ENCODE results near the gene ZDHHC1. TPM values are rescaled to one million over a fixed set of nuclear protein-coding genes. Genes with fewer than 3 reads are reported as not detected.

The ZDHHC1 gene
- polyA plus RNA-seq, 3 donors, result 3.3 to 14.2 (median 6.0) TPM

DNA sequence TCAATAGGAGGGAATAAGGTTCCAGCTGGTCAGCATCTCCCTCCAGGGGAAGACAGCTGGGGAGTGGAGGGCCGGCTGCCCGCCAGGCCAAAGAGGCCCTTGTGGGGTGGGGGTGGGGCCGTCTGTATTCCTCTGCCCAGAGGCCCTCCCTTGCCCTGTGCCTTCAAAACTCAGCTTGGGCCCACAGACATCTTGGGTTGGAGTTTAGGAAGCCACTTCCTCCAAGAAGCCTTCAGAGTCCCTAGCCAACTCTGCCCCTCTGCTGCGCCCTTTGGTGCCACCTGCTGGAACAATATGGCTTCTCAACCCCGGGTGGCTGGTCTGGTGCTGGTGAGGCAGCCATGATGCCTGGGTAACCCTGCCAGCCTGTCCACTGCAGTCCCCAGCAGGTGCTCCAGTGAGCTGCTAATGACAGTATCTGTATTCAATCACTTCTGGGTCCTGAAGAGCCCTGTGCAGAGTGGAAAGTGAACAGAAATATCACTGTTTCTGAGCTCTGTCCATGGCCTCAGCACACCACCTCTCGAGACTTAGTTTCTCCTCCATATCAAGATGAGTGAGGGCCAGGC is 31.3 kb upstream of the ZDHHC1 start:
- Mint-ChIP-seq H3K27ac (peak overlapping the region in 5 of 7 donors; percentile 22 to 60 (median 55)), H3K4me1 (peaks cover 4% of the 10 kb centered on the region), H3K36me3 (peaks cover 60 to 97% of the 10 kb centered on the region in 2 donors), H3K27me3 (ENCODE audit: low read depth in 3 of 3) (no peaks in the 10 kb centered on the region), H3K4me3 (no peak overlapping the region), H3K9me3 (no peaks in the 10 kb centered on the region)
- DNase-seq, result peak; percentile 52 to 60 (median 54)
- no peak overlapping the region for H3K4me3 ChIP-seq (replicated peaks in 1 of 3; ENCODE audit: low read depth in 2 of 3, low read length in 3 of 3)
- intact Hi-C loops (cut with micrococcal nuclease), result no loop called here
- peaks cover 100% of the 10 kb centered on the region for H4K20me1 ChIP-seq (ENCODE audit: insufficient read depth, low read length)
- WGBS (ENCODE audit: insufficient coverage), result 82% methylated on average over 4 of the region's 6 CpGs
- no peaks in the 10 kb centered on the region for H3K4me1 ChIP-seq (ENCODE audit: control insufficient read depth in 1 of 2, insufficient read depth in 2 of 2, low read length in 2 of 2)
- H3K9me3 ChIP-seq (replicated peaks in 1 of 2; ENCODE audit: control insufficient read depth in 1 of 2, insufficient read depth in 1 of 2, low read length in 2 of 2), result no peaks in the 10 kb centered on the region
- no peak overlapping the region for H2AFZ ChIP-seq (ENCODE audit: insufficient read depth, low read depth, low read length, poor library complexity, severe bottlenecking)
- H3K79me2 ChIP-seq (ENCODE audit: insufficient read depth, low read length), result peaks cover 94% of the 10 kb centered on the region
- H3K27me3 ChIP-seq (ENCODE audit: control insufficient read depth in 2 of 2, insufficient read depth in 2 of 2, low read length in 2 of 2), result no peaks in the 10 kb centered on the region
- no peak overlapping the region for H3K9ac ChIP-seq (ENCODE audit: insufficient read depth, low read length, poor library complexity, severe bottlenecking)
- no peak overlapping the region for H3K4me2 ChIP-seq (replicated peaks; ENCODE audit: extremely low read depth, low read length, poor library complexity, severe bottlenecking)
- peak overlapping the region in 1 of 2 donors; percentile 41 for H3K27ac ChIP-seq (ENCODE audit: low read depth in 1 of 2, low read length in 2 of 2)
- TF ChIP-seq, protein P1, sequence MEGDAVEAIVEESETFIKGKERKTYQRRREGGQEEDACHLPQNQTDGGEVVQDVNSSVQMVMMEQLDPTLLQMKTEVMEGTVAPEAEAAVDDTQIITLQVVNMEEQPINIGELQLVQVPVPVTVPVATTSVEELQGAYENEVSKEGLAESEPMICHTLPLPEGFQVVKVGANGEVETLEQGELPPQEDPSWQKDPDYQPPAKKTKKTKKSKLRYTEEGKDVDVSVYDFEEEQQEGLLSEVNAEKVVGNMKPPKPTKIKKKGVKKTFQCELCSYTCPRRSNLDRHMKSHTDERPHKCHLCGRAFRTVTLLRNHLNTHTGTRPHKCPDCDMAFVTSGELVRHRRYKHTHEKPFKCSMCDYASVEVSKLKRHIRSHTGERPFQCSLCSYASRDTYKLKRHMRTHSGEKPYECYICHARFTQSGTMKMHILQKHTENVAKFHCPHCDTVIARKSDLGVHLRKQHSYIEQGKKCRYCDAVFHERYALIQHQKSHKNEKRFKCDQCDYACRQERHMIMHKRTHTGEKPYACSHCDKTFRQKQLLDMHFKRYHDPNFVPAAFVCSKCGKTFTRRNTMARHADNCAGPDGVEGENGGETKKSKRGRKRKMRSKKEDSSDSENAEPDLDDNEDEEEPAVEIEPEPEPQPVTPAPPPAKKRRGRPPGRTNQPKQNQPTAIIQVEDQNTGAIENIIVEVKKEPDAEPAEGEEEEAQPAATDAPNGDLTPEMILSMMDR (IDR thresholded peaks at IDR 0.05), result peak; percentile 63
- peaks cover 95 to 100% of the 10 kb centered on the region in 2 donors for H3K36me3 ChIP-seq (replicated peaks in 1 of 2; ENCODE audit: control insufficient read depth in 1 of 2, insufficient read depth in 2 of 2, low read length in 2 of 2)

GRCh38 chr16:67446968-67447507 is 30.8 kb upstream of the ZDHHC1 start:
- Histone ChIP-seq H3K27me3 (ENCODE audit: control insufficient read depth in 2 of 2, insufficient read depth in 2 of 2, low read length in 2 of 2) (no peaks in the 10 kb centered on the region), H3K27ac (ENCODE audit: low read depth in 1 of 2, low read length in 2 of 2) (peak overlapping the region in 1 of 2 donors; percentile 41), H3K79me2 (ENCODE audit: insufficient read depth, low read length) (peaks cover 90% of the 10 kb centered on the region), H3K9ac (ENCODE audit: insufficient read depth, low read length, poor library complexity, severe bottlenecking) (no peak overlapping the region), H2AFZ (ENCODE audit: insufficient read depth, low read depth, low read length, poor library complexity, severe bottlenecking) (no peak overlapping the region), H4K20me1 (ENCODE audit: insufficient read depth, low read length) (peaks cover 100% of the 10 kb centered on the region), H3K4me1 (ENCODE audit: control insufficient read depth in 1 of 2, insufficient read depth in 2 of 2, low read length in 2 of 2) (no peaks in the 10 kb centered on the region), H3K4me3 (replicated peaks in 1 of 3; ENCODE audit: low read depth in 2 of 3, low read length in 3 of 3) (no peak overlapping the region), H3K4me2 (replicated peaks; ENCODE audit: extremely low read depth, low read length, poor library complexity, severe bottlenecking) (no peak overlapping the region), H3K9me3 (replicated peaks in 1 of 2; ENCODE audit: control insufficient read depth in 1 of 2, insufficient read depth in 1 of 2, low read length in 2 of 2) (no peaks in the 10 kb centered on the region), H3K36me3 (replicated peaks in 1 of 2; ENCODE audit: control insufficient read depth in 1 of 2, insufficient read depth in 2 of 2, low read length in 2 of 2) (peaks cover 95 to 100% of the 10 kb centered on the region in 2 donors)
- Mint-ChIP-seq H3K9me3 (no peaks in the 10 kb centered on the region), H3K27me3 (ENCODE audit: low read depth in 3 of 3) (no peaks in the 10 kb centered on the region), H3K4me3 (no peak overlapping the region), H3K36me3 (peaks cover 63 to 97% of the 10 kb centered on the region in 2 donors), H3K27ac (peak overlapping the region in 5 of 7 donors; percentile 19 to 57 (median 26)), H3K4me1 (peaks cover 4% of the 10 kb centered on the region)
- 96% methylated on average over 3 of the region's 8 CpGs for WGBS (ENCODE audit: insufficient coverage)
- DNase-seq, result no peak
- intact Hi-C loops (cut with micrococcal nuclease), result no loop called here
- TF ChIP-seq, protein P1 (IDR thresholded peaks at IDR 0.05), result no peak
